HFFc6 (cell line): Measurements from ENCODE around the gene JMJD6. TPM values are rescaled to one million over a fixed set of nuclear protein-coding genes. Genes with fewer than 3 reads are reported as not detected.
"Not testable (repeated sequence)": the region's sequence is repeated elsewhere in the genome, so short reads cannot be mapped to it uniquely, and the experiment has no call there.

ENCODE experiments used
- DNase-seq: peaks from one replicate; pipeline ENCODE4 v3.0.0-alpha.2; 2018
- H3K27ac Mint-ChIP-seq: 2 replicates; pipeline ENCODE4 v1.8.0; 2020; ENCODE audit warnings: mild to moderate bottlenecking, mixed read lengths
- H3K27me3 Mint-ChIP-seq: 2 replicates; pipeline ENCODE4 v1.8.0; 2021; ENCODE audit warnings: mild to moderate bottlenecking, moderate library complexity, mixed read lengths; ENCODE audit not compliant: insufficient read depth
- H3K36me3 Mint-ChIP-seq: 2 replicates; pipeline ENCODE4 v1.8.0; 2021; ENCODE audit warnings: low read depth, mixed read lengths
- H3K4me1 Mint-ChIP-seq: 2 replicates; pipeline ENCODE4 v1.8.0; 2020; ENCODE audit warnings: low read depth, mixed read lengths
- H3K4me3 Mint-ChIP-seq: 2 replicates; pipeline ENCODE4 v1.8.0; 2020; ENCODE audit warnings: mild to moderate bottlenecking, moderate library complexity, mixed read lengths
- H3K9me3 Mint-ChIP-seq: 2 replicates; pipeline ENCODE4 v1.8.0; 2020; ENCODE audit warnings: mild to moderate bottlenecking, mixed read lengths
- CTCF ChIP-seq: fragments of 200-600 bp; sonication (generic); IDR thresholded peaks from 2 replicates; pipeline ENCODE4 v1.5.0; 2021; ENCODE audit warnings: antibody characterized with exemption, mild to moderate bottlenecking
- total RNA-seq, 6 experiments: library from RNA; stranded (reverse); fragmentation: NEBNext Ultra II Directional; extraction: Animal tissue kit (Norgen Biotek cat#: 25700); gene quantifications; 2 replicates in 1 of 6; 3 replicates in 5 of 6; pipeline ENCODE4 v1.2.3, GENCODE V29; 2021

JMJD6 gene
- total RNA-seq, 6 experiments from 2014 or later = 32.9 to 44.3 (median 37.3) TPM

DNA sequence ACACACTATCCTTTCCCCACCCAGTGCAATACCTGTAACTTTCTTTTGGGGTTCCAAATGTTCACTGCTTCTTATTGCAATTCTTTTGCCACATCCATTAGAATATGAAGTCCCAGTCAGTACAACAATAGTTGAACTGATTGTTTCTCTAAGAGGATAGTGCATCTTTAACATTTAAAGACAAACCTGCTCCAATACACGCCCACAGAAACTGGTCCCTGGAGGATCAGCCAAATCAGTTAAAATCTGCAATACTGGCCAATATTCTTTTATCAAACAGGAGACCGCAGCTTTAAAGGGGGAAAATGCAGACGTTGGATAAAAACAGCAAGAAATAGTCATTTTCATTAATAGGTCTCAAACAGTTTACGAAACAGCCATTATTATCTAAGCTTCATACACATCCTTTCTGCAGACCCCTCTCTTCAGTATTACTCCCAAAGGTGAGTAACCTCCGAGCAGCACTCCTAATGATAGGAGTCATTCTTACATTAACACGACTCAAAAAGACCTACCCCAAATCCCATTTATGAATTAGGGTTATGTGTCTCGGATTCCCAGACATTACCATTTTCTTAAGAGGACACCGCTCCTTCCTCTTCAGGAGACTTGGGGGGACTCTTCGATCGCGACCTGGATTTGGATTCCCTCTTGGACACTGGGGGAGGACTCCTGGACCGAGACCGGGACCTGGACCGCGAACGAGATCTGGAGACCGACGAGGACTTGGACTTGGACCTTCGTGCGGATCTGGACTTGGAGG is 9.4 kb upstream of the JMJD6 start:
- Mint-ChIP-seq H3K4me3 (peak overlapping the region; percentile 99), H3K4me1 (peaks cover 51% of the 10 kb centered on the region), H3K9me3 (no peaks in the 10 kb centered on the region), H3K27me3 (peaks cover 15% of the 10 kb centered on the region), H3K36me3 (peaks cover 33% of the 10 kb centered on the region), H3K27ac (peak overlapping the region; percentile 96)
- DNase-seq = no peak
- no peak for TF ChIP-seq CTCF

- DNase-seq = peak; percentile 22
- H3K27ac Mint-ChIP-seq = peak overlapping the region; percentile 96
- TF ChIP-seq CTCF = no peak
Measured at GRCh38 chr17:76735006-76735405, 8.6 kb upstream of the JMJD6 start.

DNA sequence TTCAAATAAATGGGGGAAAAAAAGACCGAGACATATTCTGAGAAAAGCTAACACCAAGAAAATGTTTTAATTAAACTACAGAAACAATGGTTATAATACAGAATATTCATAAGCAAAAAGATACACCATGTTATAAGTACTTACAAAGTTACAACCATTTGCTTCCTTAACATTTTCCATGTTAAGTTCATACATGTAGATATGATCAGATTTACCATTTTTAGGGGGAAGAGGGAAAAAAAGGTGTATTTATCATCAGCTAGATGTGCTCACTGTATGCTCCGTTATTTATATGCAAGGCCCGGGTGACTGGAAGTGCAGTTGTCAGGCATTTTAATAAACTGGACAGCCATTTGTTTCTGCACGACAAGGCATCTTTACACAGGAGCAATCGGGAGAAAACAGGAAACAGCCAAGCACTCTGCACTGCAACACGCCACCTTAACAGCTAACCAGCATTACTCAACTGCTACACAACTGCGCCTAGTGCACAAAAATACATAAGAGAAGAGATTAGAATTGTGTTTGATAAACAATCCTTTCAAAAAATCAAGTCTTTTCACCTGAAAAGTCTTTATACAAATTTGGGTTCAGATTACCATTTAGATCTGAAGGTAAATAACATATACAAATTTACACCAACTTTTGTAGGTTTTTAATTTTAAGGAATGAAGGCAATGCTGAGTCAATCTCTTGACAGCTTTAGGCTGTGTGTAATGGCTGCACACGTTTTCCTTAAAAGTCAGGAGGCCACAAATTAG is 7.9 kb upstream of the JMJD6 start:
- peaks cover 15% of the 10 kb centered on the region for H3K27me3 Mint-ChIP-seq
- TF ChIP-seq CTCF = no peak
- peak; percentile 46 for DNase-seq
- H3K27ac Mint-ChIP-seq = peak overlapping the region; percentile 96
- H3K36me3 Mint-ChIP-seq = peaks cover 40% of the 10 kb centered on the region
- peak overlapping the region; percentile 99 for H3K4me3 Mint-ChIP-seq
- no peaks in the 10 kb centered on the region for H3K9me3 Mint-ChIP-seq
- peaks cover 44% of the 10 kb centered on the region for H3K4me1 Mint-ChIP-seq

More at GRCh38 chr17:76735006-76735405, 8.6 kb upstream of the JMJD6 start:
- peaks cover 38% of the 10 kb centered on the region for H3K36me3 Mint-ChIP-seq
- H3K9me3 Mint-ChIP-seq = no peaks in the 10 kb centered on the region
- peaks cover 15% of the 10 kb centered on the region for H3K27me3 Mint-ChIP-seq
- H3K4me3 Mint-ChIP-seq = peak overlapping the region; percentile 99
- H3K4me1 Mint-ChIP-seq = peaks cover 43% of the 10 kb centered on the region

GRCh38 chr17:76733618-76733957 is 7.2 kb upstream of the JMJD6 start:
- Mint-ChIP-seq H3K9me3 (no peaks in the 10 kb centered on the region), H3K36me3 (peaks cover 40% of the 10 kb centered on the region), H3K4me3 (peak overlapping the region; percentile 99), H3K27ac (peak overlapping the region; percentile 96), H3K4me1 (peaks cover 39% of the 10 kb centered on the region), H3K27me3 (peaks cover 15% of the 10 kb centered on the region)
- TF ChIP-seq CTCF = no peak
- no peak for DNase-seq

DNA sequence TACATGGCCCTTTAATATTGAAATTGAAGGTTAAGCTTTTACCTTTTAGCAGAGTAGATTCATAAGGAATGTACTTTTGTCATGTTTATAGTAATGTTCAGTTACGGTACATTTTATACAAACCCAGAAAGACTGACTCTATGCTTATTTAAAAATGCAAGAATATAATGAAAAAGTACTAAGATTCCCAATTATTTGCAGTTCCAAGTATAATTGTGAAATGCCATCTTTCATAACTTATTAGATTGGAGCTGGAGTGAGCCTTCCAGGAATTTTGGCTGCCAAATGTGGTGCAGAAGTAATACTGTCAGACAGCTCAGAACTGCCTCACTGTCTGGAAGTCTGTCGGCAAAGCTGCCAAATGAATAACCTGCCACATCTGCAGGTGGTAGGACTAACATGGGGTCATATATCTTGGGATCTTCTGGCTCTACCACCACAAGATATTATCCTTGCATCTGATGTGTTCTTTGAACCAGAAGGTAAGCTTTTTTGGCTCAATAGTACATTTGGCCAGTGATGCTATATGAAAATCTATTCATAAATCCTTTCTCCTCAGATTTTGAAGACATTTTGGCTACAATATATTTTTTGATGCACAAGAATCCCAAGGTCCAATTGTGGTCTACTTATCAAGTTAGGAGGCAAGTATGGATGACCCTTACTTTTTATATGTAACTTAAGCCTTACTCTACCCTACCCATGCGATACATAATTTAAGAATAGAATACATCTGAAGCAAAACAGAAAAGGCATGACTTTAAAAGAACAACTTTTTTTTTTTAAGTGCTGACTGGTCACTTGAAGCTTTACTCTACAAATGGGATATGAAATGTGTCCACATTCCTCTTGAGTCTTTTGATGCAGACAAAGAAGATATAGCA is 6.6 kb upstream of the JMJD6 start:
- Mint-ChIP-seq H3K36me3 (peaks cover 40% of the 10 kb centered on the region), H3K9me3 (no peaks in the 10 kb centered on the region), H3K27me3 (peaks cover 15% of the 10 kb centered on the region), H3K4me3 (peak overlapping the region; percentile 99), H3K4me1 (peaks cover 41% of the 10 kb centered on the region), H3K27ac (peak overlapping the region; percentile 96)
- TF ChIP-seq CTCF = no peak
- DNase-seq = no peak

- Mint-ChIP-seq H3K27me3 (peaks cover 13% of the 10 kb centered on the region), H3K4me1 (peaks cover 48% of the 10 kb centered on the region), H3K36me3 (peaks cover 46% of the 10 kb centered on the region)
- not testable (repeated sequence) for H3K9me3 Mint-ChIP-seq, DNase-seq, H3K4me3 Mint-ChIP-seq, H3K27ac Mint-ChIP-seq
Measured at GRCh38 chr17:76731800-76732733, 5.7 kb upstream of the JMJD6 start.
